Lower leg skin (tissue), 4 donors: Measurements from ENCODE around the gene ETNK2. TPM values are rescaled to one million over a fixed set of nuclear protein-coding genes. Genes with fewer than 3 reads are reported as not detected.

ENCODE experiments used
- DNase-seq, 2 donors: peaks; one replicate each; pipeline ENCODE4 v3.0.0-alpha.2; 2019; ENCODE audit warnings: low spot score in 2 of 2
- H3K4me3 ChIP-seq: fragments of 200-600 bp; sonication (generic); 2 replicates; pipeline ENCODE4 v1.5.1; 2017; ENCODE audit warnings: mild to moderate bottlenecking, low read depth; ENCODE audit not compliant: poor library complexity, severe bottlenecking
- CTCF ChIP-seq, 3 donors: fragments of 450-650 bp; IDR thresholded peaks; one replicate each; pipeline ENCODE4 v1.5.1; 2016; ENCODE audit warnings: antibody characterized with exemption in 3 of 3, mild to moderate bottlenecking in 3 of 3, moderate library complexity in 2 of 3
- POLR2A ChIP-seq, 2 donors: fragments of 450-650 bp; IDR thresholded peaks; one replicate each; pipeline ENCODE4 v1.6.1; 2016 to 2017; ENCODE audit warnings: antibody characterized with exemption in 2 of 2, mild to moderate bottlenecking in 1 of 2, moderate library complexity in 1 of 2
- WGBS, 2 donors: methylation state at CpG; one replicate each; pipeline ENCODE4 v1.1.5; 2018; 5-methylcytosine and 5-hydroxymethylcytosine counted together
- intact Hi-C: fragments of 100-400 bp; cut with DNase I; formaldehyde crosslinking; loops from one replicate; pipeline ENCODE4 v1.15.0; 2023; ENCODE audit warnings: low total_unique reads
- total RNA-seq, 4 donors: library from RNA; depleted of rRNA; stranded (reverse); fragments of >200 nt; gene quantifications; one replicate each; pipeline ENCODE4 v1.1.0, GENCODE V29; 2016

The ETNK2 gene
- total RNA-seq, 4 donors from 2014 or later: 21.5 to 53.8 (median 42.6) TPM

- H3K4me3 ChIP-seq: no peak overlapping the region
- TF ChIP-seq POLR2A (IDR thresholded peaks at IDR 0.05) (no peak), CTCF (IDR thresholded peaks at IDR 0.05) (no peak)
- intact Hi-C loops: loop anchor here (5.0 kb wide), 1 partner anchor 259 kb away; no protein-coding TSS in a partner anchor
- no peak for DNase-seq
- WGBS, 2 donors: 92% methylated on average over 18 of the region's 18 CpGs
Observed at GRCh38 chr1:204125759-204126351, 26.0 kb downstream of the ETNK2 start.

GRCh38 chr1:204124639-204125038, 27.2 kb downstream of the ETNK2 start:
- 86 to 92% methylated on average over 22 of the region's 22 CpGs for WGBS, 2 donors
- DNase-seq: no peak
- intact Hi-C loops: loop anchor here (5.0 kb wide), 1 partner anchor 257 kb away; no protein-coding TSS in a partner anchor
- H3K4me3 ChIP-seq: no peak overlapping the region
- TF ChIP-seq POLR2A (IDR thresholded peaks at IDR 0.05) (no peak), CTCF (IDR thresholded peaks at IDR 0.05) (no peak)

- intact Hi-C loops: no loop called here
- 70 to 81% methylated on average over 9 of the region's 9 CpGs for WGBS, 2 donors
Observed at GRCh38 chr1:204123376-204123775, 28.5 kb downstream of the ETNK2 start.

GRCh38 chr1:204121840-204122555, 29.8 kb downstream of the ETNK2 start:
- no peak for DNase-seq
- 92% methylated on average over 16 to 17 of the region's 17 CpGs for WGBS, 2 donors
- no peak overlapping the region for H3K4me3 ChIP-seq
- TF ChIP-seq CTCF (IDR thresholded peaks at IDR 0.05) (no peak), POLR2A (IDR thresholded peaks at IDR 0.05) (no peak)
- intact Hi-C loops: no loop called here

More at GRCh38 chr1:204123376-204123775, 28.5 kb downstream of the ETNK2 start:
- no peak for TF ChIP-seq CTCF (IDR thresholded peaks at IDR 0.05)
- no peak for TF ChIP-seq POLR2A (IDR thresholded peaks at IDR 0.05)
- H3K4me3 ChIP-seq: no peak overlapping the region
- DNase-seq: no peak

- H3K4me3 ChIP-seq: no peak overlapping the region
- DNase-seq: no peak
- 77 to 87% methylated on average over 4 of the region's 4 CpGs for WGBS, 2 donors
- intact Hi-C loops: no loop called here
- TF ChIP-seq CTCF (IDR thresholded peaks at IDR 0.05): no peak
- TF ChIP-seq POLR2A (IDR thresholded peaks at IDR 0.05): no peak
Observed at GRCh38 chr1:204116539-204116938, 35.3 kb downstream of the ETNK2 start.
